CD4-positive, alpha-beta T cell (primary cell): ENCODE results near the gene THNSL1. TPM values are rescaled to one million over a fixed set of nuclear protein-coding genes. Genes with fewer than 3 reads are reported as not detected.
A peak's percentile ranks its signal among the peaks of the same experiment; 100 is the strongest.

Source experiments
- ATAC-seq: fragments of 200-7000 bp; cut with Tn5 transposase; one replicate; pipeline ENCODE4 v1.10.0; 2022; ENCODE audit warnings: mild to moderate bottlenecking; ENCODE audit not compliant: poor library complexity
- CTCF ChIA-PET: fragments of 350-600 bp; sonication (Branson Sonifier 250); formaldehyde crosslinking; loops from one replicate; lab custom pipeline; 2021; ENCODE audit warnings: antibody characterized with exemption, inconsistent platforms; lab: Charles Lee
- POLR2A ChIA-PET: fragments of 350-600 bp; sonication (Branson Sonifier 250); formaldehyde crosslinking; loops from one replicate; lab custom pipeline; 2021; ENCODE audit warnings: antibody characterized with exemption, inconsistent platforms; lab: Charles Lee
- DNase-seq, 14 experiments: peaks; one replicate each; pipeline ENCODE4 v3.0.0-alpha.2; 2013 to 2020; ENCODE audit warnings: mixed read lengths in 2 of 14
- H3K27ac ChIP-seq, 2 donors: one replicate each; pipeline versions ENCODE4 v1.5.1 to v1.7.0; 2013; ENCODE audit warnings: low read length in 2 of 2, low read depth in 1 of 2, mild to moderate bottlenecking in 1 of 2
- H3K27me3 ChIP-seq, 2 experiments: 1 replicate in 1 of 2; 2 replicates in 1 of 2; pipeline versions ENCODE4 v1.6.1 to v1.7.0; 2013; ENCODE audit warnings: low read length in 2 of 2, control low read depth in 1 of 2, mild to moderate bottlenecking in 1 of 2, moderate library complexity in 1 of 2; ENCODE audit not compliant: insufficient read depth in 2 of 2, control insufficient read depth in 1 of 2
- H3K36me3 ChIP-seq: one replicate; pipeline ENCODE4 v1.6.1; 2013; ENCODE audit warnings: low read length, control low read depth; ENCODE audit not compliant: insufficient read depth
- H3K4me1 ChIP-seq: one replicate; pipeline ENCODE4 v1.6.1; 2013; ENCODE audit warnings: low read length, control low read depth; ENCODE audit not compliant: insufficient read depth
- H3K4me3 ChIP-seq: one replicate; pipeline ENCODE4 v1.5.1; 2013; ENCODE audit warnings: mild to moderate bottlenecking, low read length, moderate library complexity
- H3K9me3 ChIP-seq, 2 experiments: 1 replicate in 1 of 2; 2 replicates in 1 of 2; pipeline versions ENCODE4 v1.6.1 to v1.7.0; 2013; ENCODE audit warnings: low read length in 2 of 2, mild to moderate bottlenecking in 2 of 2, control low read depth in 1 of 2, moderate library complexity in 1 of 2; ENCODE audit not compliant: control insufficient read depth in 1 of 2, insufficient read depth in 1 of 2
- H3K27ac Mint-ChIP-seq: one replicate; pipeline ENCODE4 v1.8.0; 2020; ENCODE audit warnings: mixed read lengths
- H3K27me3 Mint-ChIP-seq: one replicate; pipeline ENCODE4 v1.8.0; 2021; ENCODE audit warnings: mixed read lengths
- H3K36me3 Mint-ChIP-seq: one replicate; pipeline ENCODE4 v1.8.0; 2021; ENCODE audit warnings: low read depth, mixed read lengths
- H3K4me1 Mint-ChIP-seq: one replicate; pipeline ENCODE4 v1.8.0; 2021; ENCODE audit warnings: low read depth, mixed read lengths
- H3K4me3 Mint-ChIP-seq: one replicate; pipeline ENCODE4 v1.8.0; 2020; ENCODE audit warnings: mild to moderate bottlenecking, mixed read lengths
- H3K9me3 Mint-ChIP-seq: one replicate; pipeline ENCODE4 v1.8.0; 2020; ENCODE audit warnings: mixed read lengths
- intact Hi-C, 2 experiments: fragments of 100-400 bp; cut with DNase I in 1 of 2; cut with micrococcal nuclease in 1 of 2; formaldehyde crosslinking; loops; one replicate each; pipeline versions ENCODE4 v1.15.1 to v1.9.0; 2023 to 2025; cut with DNase I, micrococcal nuclease
- total RNA-seq, 174 experiments: library from RNA in 2 of 174; stranded (reverse) in 2 of 174; gene quantifications; one replicate each; pipeline ENCODE4 v1.2.3 and lab custom pipeline; 2021 to 2026
- TF ChIP-seq, protein P1 (sequence below): fragments of 200-600 bp; IDR thresholded peaks from one replicate; pipeline ENCODE4 v1.8.0; 2022; ENCODE audit warnings: antibody characterized with exemption, mild to moderate bottlenecking

The THNSL1 gene
- total RNA-seq, 2 experiments from 2014 or later: 0.31 to 0.52 TPM

DNA sequence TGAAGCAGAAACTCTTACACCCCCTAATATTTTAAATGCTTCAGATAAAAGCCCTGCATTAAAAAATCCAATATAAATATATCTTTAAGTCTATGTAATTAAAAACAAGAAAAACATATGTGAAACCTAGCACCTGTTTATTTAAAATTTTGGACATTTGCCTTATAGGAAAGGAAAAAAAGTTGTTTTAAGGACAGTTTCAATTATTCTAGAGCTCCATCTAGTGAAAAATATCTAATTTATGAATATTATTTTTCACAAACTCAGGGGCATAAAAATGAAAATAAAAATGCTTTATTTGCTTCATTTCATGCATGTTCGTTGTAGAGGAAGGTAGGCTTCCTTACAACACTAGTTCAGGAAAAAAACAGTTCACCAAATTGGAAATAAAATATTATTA lies 26.5 kb upstream of the THNSL1 start:
- H3K4me3 Mint-ChIP-seq: no peak overlapping the region
- DNase-seq (no peak), ATAC-seq (no peak)
- intact Hi-C loops: loop anchor here (1.0 to 5.0 kb wide), 3 partner anchors 92 to 347 kb away; no protein-coding TSS in a partner anchor
- no peaks in the 10 kb centered on the region for H3K4me1 ChIP-seq
- no peak overlapping the region for H3K27ac Mint-ChIP-seq
- H3K36me3 ChIP-seq: no peaks in the 10 kb centered on the region
- TF ChIP-seq, protein P1, sequence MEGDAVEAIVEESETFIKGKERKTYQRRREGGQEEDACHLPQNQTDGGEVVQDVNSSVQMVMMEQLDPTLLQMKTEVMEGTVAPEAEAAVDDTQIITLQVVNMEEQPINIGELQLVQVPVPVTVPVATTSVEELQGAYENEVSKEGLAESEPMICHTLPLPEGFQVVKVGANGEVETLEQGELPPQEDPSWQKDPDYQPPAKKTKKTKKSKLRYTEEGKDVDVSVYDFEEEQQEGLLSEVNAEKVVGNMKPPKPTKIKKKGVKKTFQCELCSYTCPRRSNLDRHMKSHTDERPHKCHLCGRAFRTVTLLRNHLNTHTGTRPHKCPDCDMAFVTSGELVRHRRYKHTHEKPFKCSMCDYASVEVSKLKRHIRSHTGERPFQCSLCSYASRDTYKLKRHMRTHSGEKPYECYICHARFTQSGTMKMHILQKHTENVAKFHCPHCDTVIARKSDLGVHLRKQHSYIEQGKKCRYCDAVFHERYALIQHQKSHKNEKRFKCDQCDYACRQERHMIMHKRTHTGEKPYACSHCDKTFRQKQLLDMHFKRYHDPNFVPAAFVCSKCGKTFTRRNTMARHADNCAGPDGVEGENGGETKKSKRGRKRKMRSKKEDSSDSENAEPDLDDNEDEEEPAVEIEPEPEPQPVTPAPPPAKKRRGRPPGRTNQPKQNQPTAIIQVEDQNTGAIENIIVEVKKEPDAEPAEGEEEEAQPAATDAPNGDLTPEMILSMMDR: peak; percentile 55
- H3K27me3 Mint-ChIP-seq: peaks cover 3% of the 10 kb centered on the region
- no peaks in the 10 kb centered on the region for H3K4me1 Mint-ChIP-seq
- POLR2A ChIA-PET: interaction anchor here (0.7 to 1.0 kb wide), 2 partner anchors 265 to 367 kb away, joined by 3 to 4 read pairs; no protein-coding TSS in a partner anchor
- no peaks in the 10 kb centered on the region for H3K27me3 ChIP-seq
- H3K4me3 ChIP-seq: no peak overlapping the region
- no peak overlapping the region for H3K27ac ChIP-seq
- no peaks in the 10 kb centered on the region for H3K9me3 ChIP-seq
- CTCF ChIA-PET: no interaction called here
- no peaks in the 10 kb centered on the region for H3K36me3 Mint-ChIP-seq
- H3K9me3 Mint-ChIP-seq: no peaks in the 10 kb centered on the region

DNA sequence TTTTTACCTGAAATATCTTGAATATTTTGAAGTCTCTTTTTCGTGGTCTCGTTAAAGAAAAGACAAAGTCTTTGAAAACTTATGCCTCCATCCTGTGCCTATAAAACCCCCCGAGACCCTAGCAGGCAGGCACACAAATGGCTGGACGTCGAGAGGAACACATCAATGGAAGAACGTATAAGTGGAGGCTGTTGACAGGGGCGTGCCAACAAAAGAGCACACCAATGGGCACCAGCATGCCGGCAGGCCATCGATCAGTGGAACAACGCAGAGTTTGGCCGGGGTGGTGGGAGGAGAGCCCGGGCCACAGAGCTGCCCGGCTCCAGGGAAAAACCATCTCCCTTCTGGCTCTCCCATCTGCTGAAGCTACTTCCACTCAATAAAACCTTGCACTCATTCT lies 25.1 kb upstream of the THNSL1 start:
- no peak overlapping the region for H3K27ac ChIP-seq
- TF ChIP-seq, protein P1: no peak
- no peak overlapping the region for H3K27ac Mint-ChIP-seq
- intact Hi-C loops: loop anchor here in 1 of 2 experiments (2.0 kb wide), 1 partner anchor 346 kb away; no protein-coding TSS in a partner anchor
- H3K27me3 ChIP-seq: no peaks in the 10 kb centered on the region
- no peaks in the 10 kb centered on the region for H3K36me3 Mint-ChIP-seq
- DNase-seq (no peak), ATAC-seq (no peak)
- no peaks in the 10 kb centered on the region for H3K4me1 ChIP-seq
- H3K4me3 Mint-ChIP-seq: no peak overlapping the region
- no peaks in the 10 kb centered on the region for H3K9me3 ChIP-seq
- ChIA-PET CTCF (interaction anchor here (1.3 kb wide), 1 partner anchor 12 kb away, joined by 3 read pairs; no protein-coding TSS in a partner anchor), POLR2A (no interaction called here)
- H3K4me3 ChIP-seq: no peak overlapping the region
- H3K4me1 Mint-ChIP-seq: no peaks in the 10 kb centered on the region
- H3K27me3 Mint-ChIP-seq: peaks cover 3% of the 10 kb centered on the region
- no peaks in the 10 kb centered on the region for H3K9me3 Mint-ChIP-seq
- H3K36me3 ChIP-seq: no peaks in the 10 kb centered on the region

DNA sequence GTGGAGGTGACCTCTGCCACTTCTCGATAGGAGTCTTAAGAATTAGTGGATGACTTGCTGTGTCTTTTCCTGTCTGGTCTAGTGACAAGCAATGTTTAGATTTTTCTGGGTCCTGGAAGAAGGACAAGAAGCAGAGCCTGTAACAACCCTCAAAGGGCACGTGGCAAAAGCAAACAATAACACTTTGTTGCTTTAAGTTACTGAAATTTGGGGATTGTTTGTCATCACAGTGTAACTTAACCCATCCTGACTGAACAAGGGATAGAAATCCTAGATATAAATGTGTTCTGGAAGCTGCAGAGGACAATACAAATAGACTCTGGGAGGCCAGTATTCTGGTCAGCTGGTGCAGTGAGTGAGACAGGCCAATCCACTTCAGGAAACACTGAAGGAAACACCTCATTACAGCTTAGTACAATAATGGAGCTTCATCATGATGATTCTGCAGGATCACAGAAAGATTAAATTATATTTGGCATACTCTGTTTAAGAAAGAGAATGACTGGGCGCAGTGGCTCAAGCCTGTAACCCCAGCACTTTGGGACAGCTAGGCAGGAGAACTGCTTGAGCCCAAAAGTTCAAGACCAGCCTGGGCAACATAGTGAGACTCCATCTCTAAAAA lies 23.8 kb upstream of the THNSL1 start:
- Mint-ChIP-seq H3K27ac (no peak overlapping the region), H3K4me1 (no peaks in the 10 kb centered on the region), H3K27me3 (peaks cover 3% of the 10 kb centered on the region), H3K4me3 (no peak overlapping the region), H3K9me3 (no peaks in the 10 kb centered on the region), H3K36me3 (no peaks in the 10 kb centered on the region)
- TF ChIP-seq, protein P1: no peak
- Histone ChIP-seq H3K9me3 (no peaks in the 10 kb centered on the region), H3K36me3 (no peaks in the 10 kb centered on the region), H3K4me1 (no peaks in the 10 kb centered on the region), H3K27ac (no peak overlapping the region), H3K27me3 (no peaks in the 10 kb centered on the region), H3K4me3 (no peak overlapping the region)
- CTCF ChIA-PET: interaction anchor here (1.3 kb wide), 1 partner anchor 11 kb away, joined by 3 read pairs; no protein-coding TSS in a partner anchor
- intact Hi-C loops: no loop called here
- no peak for DNase-seq
- POLR2A ChIA-PET: no interaction called here
- no peak for ATAC-seq
